Measurements from ENCODE around the gene STK32A. TPM values are rescaled to one million over a fixed set of nuclear protein-coding genes. Genes with fewer than 3 reads are reported as not detected.

The STK32A gene
- total RNA-seq, 4 donors from 2014 or later: 0.04 to 1.7 (median 0.80) TPM

DNA sequence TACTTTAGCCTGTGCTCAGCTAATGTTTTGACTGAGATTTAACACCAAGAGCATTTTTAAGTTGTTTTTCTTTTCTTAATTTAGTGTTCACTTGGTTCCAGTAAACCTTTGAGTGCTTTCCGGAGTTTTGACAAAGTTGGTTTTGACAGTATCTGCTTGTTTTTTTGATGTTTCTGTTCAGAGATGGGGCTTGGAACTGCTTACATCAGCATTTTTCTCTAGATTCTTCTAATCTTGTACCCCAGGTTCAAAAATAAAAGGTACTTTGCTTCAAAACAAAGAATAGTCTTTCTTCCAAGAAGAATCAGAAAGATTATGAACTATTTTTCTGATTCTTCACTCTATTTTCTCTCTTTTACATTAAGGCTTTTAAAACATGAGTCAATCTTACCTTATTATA lies 142.9 kb downstream of the STK32A start:
- Histone ChIP-seq H3K27ac (no peak overlapping the region), H3K4me1 (no peaks in the 10 kb centered on the region), H3K27me3 (no peaks in the 10 kb centered on the region), H3K4me3 (no peak overlapping the region), H3K9me3 (peaks cover 0 to 3% (median 0%) of the 10 kb centered on the region in 3 donors), H3K36me3 (no peaks in the 10 kb centered on the region)
- intact Hi-C loops (cut with DNase I; ENCODE audit: low total_unique reads): no loop called here
- in situ Hi-C loops (cut with MboI; ENCODE audit: low sequenced_read_pairs in 4 of 4): no loop called here
- DNase-seq (no peak), ATAC-seq (no peak)
- no peak for TF ChIP-seq POLR2A (IDR thresholded peaks at IDR 0.05)
- TF ChIP-seq, protein P1, sequence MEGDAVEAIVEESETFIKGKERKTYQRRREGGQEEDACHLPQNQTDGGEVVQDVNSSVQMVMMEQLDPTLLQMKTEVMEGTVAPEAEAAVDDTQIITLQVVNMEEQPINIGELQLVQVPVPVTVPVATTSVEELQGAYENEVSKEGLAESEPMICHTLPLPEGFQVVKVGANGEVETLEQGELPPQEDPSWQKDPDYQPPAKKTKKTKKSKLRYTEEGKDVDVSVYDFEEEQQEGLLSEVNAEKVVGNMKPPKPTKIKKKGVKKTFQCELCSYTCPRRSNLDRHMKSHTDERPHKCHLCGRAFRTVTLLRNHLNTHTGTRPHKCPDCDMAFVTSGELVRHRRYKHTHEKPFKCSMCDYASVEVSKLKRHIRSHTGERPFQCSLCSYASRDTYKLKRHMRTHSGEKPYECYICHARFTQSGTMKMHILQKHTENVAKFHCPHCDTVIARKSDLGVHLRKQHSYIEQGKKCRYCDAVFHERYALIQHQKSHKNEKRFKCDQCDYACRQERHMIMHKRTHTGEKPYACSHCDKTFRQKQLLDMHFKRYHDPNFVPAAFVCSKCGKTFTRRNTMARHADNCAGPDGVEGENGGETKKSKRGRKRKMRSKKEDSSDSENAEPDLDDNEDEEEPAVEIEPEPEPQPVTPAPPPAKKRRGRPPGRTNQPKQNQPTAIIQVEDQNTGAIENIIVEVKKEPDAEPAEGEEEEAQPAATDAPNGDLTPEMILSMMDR (IDR thresholded peaks at IDR 0.05 in 4 of 5, conservative IDR thresholded peaks at IDR 0.05 in 1 of 5): no peak

DNA sequence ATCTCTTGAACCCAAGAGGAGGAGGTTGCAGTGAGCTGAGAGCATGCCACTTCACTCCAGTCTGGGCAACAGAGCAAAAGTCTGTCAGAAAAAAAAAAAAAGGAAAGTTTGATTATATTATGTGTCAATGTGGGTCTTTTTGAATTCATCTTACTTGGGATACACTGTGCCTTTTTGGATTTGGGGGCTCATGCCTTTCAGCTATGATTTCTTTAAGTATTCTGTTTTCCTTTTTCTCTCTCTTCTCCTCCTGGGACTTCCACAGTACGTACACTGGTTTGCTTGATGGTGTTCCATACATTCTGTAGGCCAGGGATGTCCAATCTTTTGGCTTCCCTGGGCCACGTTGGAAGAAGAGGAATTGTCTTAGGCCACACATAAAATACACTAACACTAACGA lies 146.7 kb downstream of the STK32A start:
- in situ Hi-C loops (cut with MboI; ENCODE audit: low sequenced_read_pairs in 4 of 4): loop anchor here in 1 of 4 donors (10.0 kb wide), 1 partner anchor 193 kb away; no protein-coding TSS in a partner anchor
- no peaks in the 10 kb centered on the region for H3K27me3 ChIP-seq
- ATAC-seq (no peak), DNase-seq (no peak)
- H3K9me3 ChIP-seq: peaks cover 0 to 3% (median 0%) of the 10 kb centered on the region in 3 donors
- intact Hi-C loops (cut with DNase I; ENCODE audit: low total_unique reads): no loop called here
- no peaks in the 10 kb centered on the region for H3K4me1 ChIP-seq
- H3K27ac ChIP-seq: no peak overlapping the region
- TF ChIP-seq, protein P1 (IDR thresholded peaks at IDR 0.05 in 4 of 5, conservative IDR thresholded peaks at IDR 0.05 in 1 of 5): no peak
- no peak for TF ChIP-seq POLR2A (IDR thresholded peaks at IDR 0.05)
- no peak overlapping the region for H3K4me3 ChIP-seq
- no peaks in the 10 kb centered on the region for H3K36me3 ChIP-seq

DNA sequence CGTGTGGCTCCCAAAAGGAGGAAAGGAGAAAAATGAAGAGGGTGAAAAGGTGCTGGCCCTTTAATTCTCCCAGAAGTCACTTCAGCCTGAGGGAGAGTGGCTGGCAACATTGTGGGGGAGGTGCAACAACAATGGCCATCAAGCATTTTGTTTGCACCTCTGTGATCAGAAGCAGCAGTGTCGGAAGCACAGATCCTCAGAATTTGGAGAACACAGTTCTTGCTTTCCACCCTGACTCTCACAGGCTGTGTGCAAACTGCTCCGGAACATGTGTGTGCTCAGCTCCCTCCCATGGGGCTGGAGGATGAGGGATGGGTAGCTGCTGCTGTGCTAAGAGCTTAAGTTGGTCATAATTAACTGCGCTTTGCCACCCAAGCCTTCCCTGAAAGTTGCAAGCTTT lies 147.9 kb downstream of the STK32A start:
- Histone ChIP-seq H3K9me3 (peaks cover 0 to 3% (median 0%) of the 10 kb centered on the region in 3 donors), H3K36me3 (no peaks in the 10 kb centered on the region), H3K27me3 (no peaks in the 10 kb centered on the region), H3K27ac (no peak overlapping the region), H3K4me3 (no peak overlapping the region), H3K4me1 (no peaks in the 10 kb centered on the region)
- ATAC-seq (no peak), DNase-seq (no peak)
- TF ChIP-seq, protein P1 (IDR thresholded peaks at IDR 0.05 in 4 of 5, conservative IDR thresholded peaks at IDR 0.05 in 1 of 5): no peak
- TF ChIP-seq POLR2A (IDR thresholded peaks at IDR 0.05): no peak
- intact Hi-C loops (cut with DNase I; ENCODE audit: low total_unique reads): no loop called here
- in situ Hi-C loops (cut with MboI; ENCODE audit: low sequenced_read_pairs in 4 of 4): loop anchor here in 1 of 4 donors (10.0 kb wide), 1 partner anchor 192 kb away; no protein-coding TSS in a partner anchor

DNA sequence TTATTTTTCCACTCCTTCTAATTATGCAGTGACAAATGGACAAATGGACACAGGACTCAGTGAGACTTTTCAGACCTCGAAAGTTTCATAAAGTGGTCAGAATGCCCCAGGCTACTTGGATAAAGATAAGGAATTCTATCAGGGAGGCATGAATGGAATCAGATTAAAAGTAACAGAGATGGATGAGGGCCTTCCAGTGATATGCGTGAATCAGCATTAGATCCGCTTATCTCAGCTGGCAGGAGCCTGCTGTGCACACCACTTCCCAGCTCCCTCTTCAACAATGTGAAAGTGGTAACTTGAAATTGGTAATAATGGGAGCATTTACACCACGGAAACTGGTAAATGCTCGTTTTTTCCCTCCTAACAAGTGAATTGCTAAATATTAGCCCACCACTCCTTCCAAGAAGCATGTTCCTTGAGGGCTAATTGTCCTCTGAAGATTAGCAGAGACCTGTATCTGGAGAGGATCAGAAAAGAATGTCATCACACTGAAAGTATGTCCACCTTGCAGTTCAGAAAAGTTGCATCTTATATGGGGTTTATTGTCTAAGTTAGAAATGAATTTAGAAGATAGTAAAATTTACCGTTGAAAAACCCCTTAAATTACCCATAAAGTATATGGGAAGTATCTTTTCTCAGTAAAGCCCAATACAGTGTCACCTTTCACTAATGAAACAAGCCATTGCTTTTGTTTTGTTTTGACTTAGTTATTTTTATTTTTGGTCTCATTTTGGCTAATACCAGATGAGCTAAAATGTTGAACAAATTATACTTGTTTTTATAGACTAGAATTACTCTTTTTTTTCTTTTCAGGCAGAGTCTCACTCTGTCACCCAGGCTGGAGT lies 149.7 kb downstream of the STK32A start:
- in situ Hi-C loops (cut with MboI; ENCODE audit: low sequenced_read_pairs in 4 of 4) (loop anchor here in 1 of 4 donors (10.0 kb wide), 1 partner anchor 190 kb away; no protein-coding TSS in a partner anchor), intact Hi-C loops (cut with DNase I; ENCODE audit: low total_unique reads) (no loop called here)
- Histone ChIP-seq H3K27ac (no peak overlapping the region), H3K4me3 (no peak overlapping the region), H3K9me3 (no peaks in the 10 kb centered on the region), H3K4me1 (no peaks in the 10 kb centered on the region), H3K36me3 (no peaks in the 10 kb centered on the region), H3K27me3 (no peaks in the 10 kb centered on the region)
- TF ChIP-seq, protein P1 (IDR thresholded peaks at IDR 0.05 in 4 of 5, conservative IDR thresholded peaks at IDR 0.05 in 1 of 5): no peak
- TF ChIP-seq POLR2A (IDR thresholded peaks at IDR 0.05): no peak
- ATAC-seq (no peak), DNase-seq (no peak)
